Rectal smooth muscle tissue (tissue), 1 donor: ENCODE data around the gene HTT.

Experiments used
- H3K27ac ChIP-seq: one replicate; pipeline ENCODE4 v1.7.0; 2013; ENCODE audit warnings: low read depth, low read length, inconsistent platforms
- H3K27me3 ChIP-seq: one replicate; pipeline ENCODE4 v1.7.0; 2013; ENCODE audit warnings: low read length; ENCODE audit not compliant: control insufficient read depth, insufficient read depth
- H3K36me3 ChIP-seq: one replicate; pipeline ENCODE4 v1.7.0; 2013; ENCODE audit warnings: low read length; ENCODE audit not compliant: control insufficient read depth, insufficient read depth
- H3K4me1 ChIP-seq: one replicate; pipeline ENCODE4 v1.7.0; 2013; ENCODE audit warnings: low read length; ENCODE audit not compliant: control insufficient read depth, insufficient read depth
- H3K4me3 ChIP-seq: one replicate; pipeline ENCODE4 v1.7.0; 2013; ENCODE audit warnings: low read length
- H3K9ac ChIP-seq: one replicate; pipeline ENCODE4 v1.7.0; 2013; ENCODE audit warnings: low read length

HTT gene

DNA sequence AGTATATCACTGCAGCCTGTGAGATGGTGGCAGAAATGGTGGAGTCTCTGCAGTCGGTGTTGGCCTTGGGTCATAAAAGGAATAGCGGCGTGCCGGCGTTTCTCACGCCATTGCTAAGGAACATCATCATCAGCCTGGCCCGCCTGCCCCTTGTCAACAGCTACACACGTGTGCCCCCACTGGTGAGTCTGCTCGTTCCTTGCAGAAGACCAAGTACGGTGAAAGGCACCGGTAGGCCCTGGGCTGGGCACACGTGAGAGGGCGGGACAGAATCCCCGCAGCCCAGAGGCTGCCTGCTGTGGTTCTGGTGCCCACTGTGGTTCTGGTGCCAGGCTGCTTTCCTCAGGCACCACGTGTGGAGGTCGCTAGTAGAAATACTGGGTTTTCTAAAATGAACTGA lies 143.3 kb downstream of the HTT start:
- Histone ChIP-seq H3K9ac (no peak overlapping the region), H3K27me3 (no peaks in the 10 kb centered on the region), H3K4me1 (no peaks in the 10 kb centered on the region), H3K36me3 (peaks cover 45% of the 10 kb centered on the region), H3K4me3 (no peak overlapping the region), H3K27ac (no peak overlapping the region)

DNA sequence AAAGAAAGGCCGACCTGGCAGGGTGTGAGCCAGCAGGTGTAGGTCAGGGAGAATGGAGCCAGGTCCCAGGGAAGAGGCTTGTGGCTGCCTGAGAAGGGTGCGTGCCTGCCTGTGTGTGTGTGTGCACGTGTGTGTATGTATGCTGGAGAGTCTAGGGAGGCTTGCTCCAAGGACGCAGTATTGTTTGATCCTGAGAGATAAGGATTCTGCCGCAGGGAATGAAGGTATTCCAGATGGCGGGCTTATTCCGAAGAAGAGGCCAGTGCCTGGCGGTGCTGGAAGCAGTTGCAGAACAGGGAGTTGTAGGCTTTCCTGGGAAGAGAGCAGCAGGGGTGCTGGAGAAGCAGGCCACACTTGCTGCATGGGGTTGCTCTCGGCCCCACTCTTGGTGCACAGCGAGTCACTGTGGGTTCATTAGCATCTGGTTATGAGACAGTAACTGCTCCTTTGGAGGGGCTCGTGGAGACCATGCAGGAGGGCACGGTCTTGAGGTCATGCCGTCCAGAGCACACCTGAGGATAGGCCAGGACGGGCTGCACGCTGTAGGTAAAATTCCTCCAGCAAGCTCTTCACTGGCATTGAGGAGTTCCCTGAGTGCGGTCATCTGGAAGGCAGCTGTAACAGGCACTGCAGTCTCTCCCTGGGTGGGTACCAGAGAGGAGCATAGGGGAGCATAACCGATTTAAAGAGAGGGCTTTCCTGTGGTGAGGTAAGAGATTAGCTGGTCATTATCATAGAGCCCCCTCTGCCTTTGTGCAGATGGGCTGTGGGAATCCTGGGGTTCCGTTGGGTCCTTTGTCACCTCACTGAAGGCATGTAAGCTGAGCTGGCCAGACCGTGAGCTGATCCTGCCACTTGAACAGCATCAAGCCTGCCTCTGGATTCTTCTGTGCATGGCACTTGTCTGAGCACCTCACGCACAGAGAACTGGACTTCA lies 144.6 kb downstream of the HTT start:
- Histone ChIP-seq H3K4me1 (no peaks in the 10 kb centered on the region), H3K4me3 (no peak overlapping the region), H3K36me3 (peaks cover 42% of the 10 kb centered on the region), H3K27ac (no peak overlapping the region), H3K9ac (no peak overlapping the region), H3K27me3 (no peaks in the 10 kb centered on the region)

DNA sequence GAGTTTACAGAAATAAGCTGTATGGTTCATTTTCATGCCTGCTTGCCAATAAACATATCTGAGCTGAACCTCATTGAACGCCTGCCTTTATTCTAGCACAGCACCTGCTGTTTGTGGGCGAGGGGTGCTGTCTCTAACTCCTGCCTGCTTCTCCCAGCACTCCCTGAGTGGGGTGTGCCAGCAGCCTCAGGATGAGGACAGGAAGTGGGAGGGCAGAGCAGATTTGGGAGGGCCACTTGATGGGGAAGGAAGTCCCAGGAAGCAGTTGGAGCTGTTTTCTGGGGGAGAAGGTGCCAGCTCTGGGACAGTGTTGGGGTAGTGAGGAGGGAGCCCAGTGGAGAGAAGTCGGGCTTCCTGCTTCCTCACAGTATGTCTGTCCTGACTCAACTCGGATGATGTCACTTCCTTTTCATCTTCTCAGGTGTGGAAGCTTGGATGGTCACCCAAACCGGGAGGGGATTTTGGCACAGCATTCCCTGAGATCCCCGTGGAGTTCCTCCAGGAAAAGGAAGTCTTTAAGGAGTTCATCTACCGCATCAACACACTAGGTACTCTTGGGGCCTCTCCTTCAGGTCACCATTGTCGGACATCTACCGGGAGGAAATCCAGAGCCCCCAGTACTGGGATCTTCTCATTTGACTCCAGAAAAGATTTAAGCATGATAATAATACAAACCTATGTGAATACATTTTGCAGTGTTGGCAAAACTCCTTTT lies 145.4 kb downstream of the HTT start:
- no peak overlapping the region for H3K4me3 ChIP-seq
- H3K36me3 ChIP-seq, result peaks cover 46% of the 10 kb centered on the region
- no peak overlapping the region for H3K27ac ChIP-seq
- no peak overlapping the region for H3K9ac ChIP-seq
- H3K27me3 ChIP-seq, result no peaks in the 10 kb centered on the region
- H3K4me1 ChIP-seq, result no peaks in the 10 kb centered on the region

DNA sequence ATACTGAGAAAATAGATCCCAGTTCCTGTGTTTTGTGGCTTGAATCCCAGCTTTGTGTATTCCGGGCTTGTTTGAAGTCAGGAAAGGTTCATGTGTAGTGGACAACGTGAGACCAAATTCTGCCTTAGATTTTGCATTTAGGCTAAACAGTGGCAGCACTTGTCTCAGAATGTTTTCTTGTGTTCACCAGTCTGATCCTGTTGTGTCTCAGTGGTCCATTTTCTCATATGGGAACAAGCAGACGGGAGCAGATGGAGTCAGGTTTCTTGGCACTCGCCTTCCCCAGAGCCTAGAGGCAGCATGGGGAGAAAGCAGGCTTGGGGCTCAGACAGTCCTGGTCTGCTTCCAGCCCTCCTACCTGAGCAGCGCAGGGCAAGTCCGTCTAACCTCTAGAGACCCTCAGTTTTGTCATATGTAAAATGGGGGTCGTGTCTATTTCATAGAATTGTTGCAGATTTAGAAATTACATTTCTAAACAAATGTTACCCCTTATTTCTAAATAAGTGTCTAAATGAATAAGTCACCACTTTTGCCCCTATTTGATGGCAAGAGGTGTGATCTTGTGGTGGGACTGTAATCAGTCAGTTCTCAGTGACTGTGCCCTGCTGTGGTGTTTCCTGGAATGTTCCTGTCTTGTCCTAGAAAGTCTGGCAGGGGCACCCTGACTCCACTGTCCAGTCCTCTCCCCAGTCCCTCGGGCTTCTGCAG lies 146.1 kb downstream of the HTT start:
- Histone ChIP-seq H3K27ac (no peak overlapping the region), H3K9ac (no peak overlapping the region), H3K36me3 (peaks cover 43% of the 10 kb centered on the region), H3K4me1 (no peaks in the 10 kb centered on the region), H3K27me3 (no peaks in the 10 kb centered on the region), H3K4me3 (no peak overlapping the region)

DNA sequence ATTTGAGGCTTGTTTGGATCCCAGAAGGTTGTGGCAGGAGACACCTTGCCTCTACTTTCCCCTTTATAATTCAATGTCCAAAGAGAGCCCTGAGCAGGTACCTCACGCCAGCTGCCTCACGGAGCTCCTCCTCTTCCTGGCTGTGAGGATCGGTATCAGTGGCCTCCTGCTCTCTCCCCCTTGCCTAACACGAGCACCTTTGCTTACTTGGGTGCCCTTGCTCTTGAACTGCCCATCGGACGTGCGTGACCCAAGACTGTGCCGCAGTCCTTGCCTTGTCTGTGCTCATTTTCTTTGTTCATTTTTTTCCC lies 146.7 kb downstream of the HTT start:
- Histone ChIP-seq H3K9ac (no peak overlapping the region), H3K36me3 (peaks cover 43% of the 10 kb centered on the region), H3K27ac (no peak overlapping the region), H3K4me3 (no peak overlapping the region), H3K4me1 (no peaks in the 10 kb centered on the region), H3K27me3 (no peaks in the 10 kb centered on the region)

DNA sequence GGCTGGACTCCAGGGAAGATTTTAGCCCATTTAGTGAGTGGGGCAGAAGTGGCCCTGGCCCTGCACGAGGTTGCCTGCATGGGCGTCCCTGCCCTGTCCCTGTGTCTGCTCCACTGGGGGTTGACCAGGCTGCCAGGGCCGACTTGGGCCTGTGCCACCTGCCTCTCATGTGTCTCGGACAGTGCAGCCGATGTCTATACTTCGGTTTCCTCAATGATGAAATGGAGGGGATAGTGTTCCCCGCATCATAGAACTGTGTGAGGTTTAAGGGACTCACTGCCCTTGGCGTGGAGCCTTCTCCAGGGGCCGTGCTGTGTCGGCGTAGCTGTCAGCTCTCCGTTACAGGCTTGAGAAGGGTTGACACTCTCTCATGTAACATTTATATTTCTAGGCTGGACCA lies 147.5 kb downstream of the HTT start:
- Histone ChIP-seq H3K9ac (no peak overlapping the region), H3K27me3 (no peaks in the 10 kb centered on the region), H3K4me3 (no peak overlapping the region), H3K36me3 (peaks cover 41% of the 10 kb centered on the region), H3K27ac (no peak overlapping the region), H3K4me1 (no peaks in the 10 kb centered on the region)

DNA sequence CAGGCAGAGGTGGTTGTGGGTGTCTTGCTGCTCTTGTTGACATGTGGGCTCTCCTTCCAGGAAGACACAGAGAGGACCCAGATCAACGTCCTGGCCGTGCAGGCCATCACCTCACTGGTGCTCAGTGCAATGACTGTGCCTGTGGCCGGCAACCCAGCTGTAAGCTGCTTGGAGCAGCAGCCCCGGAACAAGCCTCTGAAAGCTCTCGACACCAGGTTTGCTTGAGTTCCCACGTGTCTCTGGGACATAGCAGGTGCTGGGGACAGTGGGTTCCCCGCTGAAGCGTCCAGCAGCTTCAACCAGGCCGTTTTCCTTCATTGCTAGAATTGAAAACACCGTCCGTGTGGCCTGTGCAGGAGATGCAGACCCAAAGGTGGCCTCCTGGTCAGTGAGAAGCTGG lies 148.9 kb downstream of the HTT start:
- Histone ChIP-seq H3K9ac (no peak overlapping the region), H3K27ac (no peak overlapping the region), H3K36me3 (peaks cover 39% of the 10 kb centered on the region)

DNA sequence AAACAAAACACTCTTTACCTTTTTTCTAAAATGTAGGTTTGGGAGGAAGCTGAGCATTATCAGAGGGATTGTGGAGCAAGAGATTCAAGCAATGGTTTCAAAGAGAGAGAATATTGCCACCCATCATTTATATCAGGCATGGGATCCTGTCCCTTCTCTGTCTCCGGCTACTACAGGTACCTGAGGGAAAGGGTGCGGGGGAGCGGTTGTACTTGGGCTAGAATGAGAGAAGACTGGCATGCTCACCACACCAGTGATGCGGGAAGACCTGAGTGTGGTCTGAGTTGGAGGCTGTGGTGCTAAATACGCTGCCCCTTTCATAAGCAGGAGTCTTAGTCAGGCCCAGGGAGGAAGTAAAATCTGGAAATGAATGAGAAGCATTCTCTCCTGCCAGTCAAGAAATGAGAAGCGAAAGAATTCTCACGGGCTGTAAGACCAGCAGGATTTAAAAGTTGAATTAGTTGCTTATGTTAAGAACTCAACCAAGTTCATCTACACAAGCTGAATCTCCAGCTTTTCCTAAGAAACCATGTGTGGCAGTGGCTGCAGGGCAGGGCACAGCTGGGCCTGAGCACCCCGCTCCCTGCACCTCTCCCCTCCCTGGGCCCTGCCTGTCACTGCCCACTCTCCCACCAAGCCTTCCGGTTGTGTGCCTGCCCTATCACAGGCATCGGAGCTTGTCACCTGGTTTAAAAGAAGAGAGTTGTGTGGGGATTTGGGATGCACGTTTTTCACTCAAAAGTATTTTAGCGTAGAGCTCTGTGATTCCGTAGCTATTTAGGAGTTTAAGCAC lies 149.7 kb downstream of the HTT start:
- no peak overlapping the region for H3K4me3 ChIP-seq
- H3K36me3 ChIP-seq, result peaks cover 37% of the 10 kb centered on the region
- H3K4me1 ChIP-seq, result no peaks in the 10 kb centered on the region
- H3K27me3 ChIP-seq, result no peaks in the 10 kb centered on the region
- H3K9ac ChIP-seq, result no peak overlapping the region
- H3K27ac ChIP-seq, result no peak overlapping the region

More for the DNA sequence above, 148.9 kb downstream of the HTT start:
- Histone ChIP-seq H3K4me3 (no peak overlapping the region), H3K27me3 (no peaks in the 10 kb centered on the region), H3K4me1 (no peaks in the 10 kb centered on the region)

GRCh38 chr4:3225071-3225850 lies 150.8 kb downstream of the HTT start:
- H3K36me3 ChIP-seq, result peaks cover 38% of the 10 kb centered on the region
- no peak overlapping the region for H3K4me3 ChIP-seq
- H3K27ac ChIP-seq, result no peak overlapping the region
- no peaks in the 10 kb centered on the region for H3K27me3 ChIP-seq
- H3K4me1 ChIP-seq, result no peaks in the 10 kb centered on the region
- no peak overlapping the region for H3K9ac ChIP-seq

GRCh38 chr4:3225936-3226335 lies 151.5 kb downstream of the HTT start:
- no peak overlapping the region for H3K9ac ChIP-seq
- no peaks in the 10 kb centered on the region for H3K27me3 ChIP-seq
- no peak overlapping the region for H3K27ac ChIP-seq
- peaks cover 42% of the 10 kb centered on the region for H3K36me3 ChIP-seq
- no peaks in the 10 kb centered on the region for H3K4me1 ChIP-seq
- H3K4me3 ChIP-seq, result no peak overlapping the region

- Histone ChIP-seq H3K36me3 (peaks cover 46% of the 10 kb centered on the region), H3K4me1 (no peaks in the 10 kb centered on the region), H3K27ac (no peak overlapping the region), H3K9ac (no peak overlapping the region), H3K27me3 (no peaks in the 10 kb centered on the region), H3K4me3 (no peak overlapping the region)
Measured at GRCh38 chr4:3226467-3226866, 152.0 kb downstream of the HTT start.
